Hepatocyte (in vitro differentiated cells): ENCODE data around the gene NOC4L. TPM values are rescaled to one million over a fixed set of nuclear protein-coding genes. Genes with fewer than 3 reads are reported as not detected.
"Not testable (repeated sequence)": the region's sequence is repeated elsewhere in the genome, so short reads cannot be mapped to it uniquely, and the experiment has no call there.

Experiments used
- DNase-seq: peaks from one replicate; pipeline ENCODE4 v3.0.0-alpha.2; 2016; ENCODE audit warnings: low spot score
- H2AFZ ChIP-seq: fragments of 200-600 bp; sonication (generic); 2 replicates; pipeline ENCODE4 v1.6.0; 2016; ENCODE audit warnings: antibody characterized with exemption, mild to moderate bottlenecking
- H3K27ac ChIP-seq: fragments of 200-600 bp; sonication (generic); 2 replicates; pipeline ENCODE4 v1.5.1; 2016; ENCODE audit warnings: mild to moderate bottlenecking
- H3K27me3 ChIP-seq: fragments of 200-600 bp; sonication (generic); 2 replicates; pipeline ENCODE4 v1.6.1; 2016
- H3K36me3 ChIP-seq: fragments of 200-600 bp; sonication (generic); replicated peaks from 2 replicates; pipeline ENCODE4 v1.5.1; 2016; ENCODE audit warnings: low read depth; ENCODE audit not compliant: insufficient read depth
- H3K4me1 ChIP-seq: fragments of 200-600 bp; sonication (generic); 2 replicates; pipeline ENCODE4 v1.5.1; 2016; ENCODE audit warnings: mild to moderate bottlenecking, moderate library complexity; ENCODE audit not compliant: insufficient read depth
- H3K4me2 ChIP-seq: fragments of 200-600 bp; sonication (generic); 2 replicates; pipeline ENCODE4 v1.6.0; 2016
- H3K4me3 ChIP-seq: fragments of 200-600 bp; sonication (generic); 2 replicates; pipeline ENCODE4 v1.5.1; 2016; ENCODE audit warnings: mild to moderate bottlenecking
- H3K79me2 ChIP-seq: fragments of 200-600 bp; sonication (generic); 2 replicates; pipeline ENCODE4 v1.6.0; 2017; ENCODE audit warnings: mild to moderate bottlenecking
- H3K9me2 ChIP-seq: fragments of 200-600 bp; sonication (generic); replicated peaks from 2 replicates; pipeline ENCODE4 v1.6.0; 2017; ENCODE audit warnings: mild to moderate bottlenecking; ENCODE audit not compliant: insufficient read depth
- H3K9me3 ChIP-seq: fragments of 200-600 bp; sonication (generic); 2 replicates; pipeline ENCODE4 v1.5.1; 2016; ENCODE audit warnings: low read depth, mild to moderate bottlenecking
- H4K20me1 ChIP-seq: fragments of 200-600 bp; sonication (generic); 2 replicates; pipeline ENCODE4 v1.6.0; 2016; ENCODE audit warnings: mild to moderate bottlenecking; ENCODE audit not compliant: insufficient read depth, poor library complexity, severe bottlenecking
- CTCF ChIP-seq: fragments of 200-600 bp; sonication (generic); IDR thresholded peaks from 2 replicates; pipeline ENCODE4 v1.5.1; 2016; ENCODE audit warnings: antibody characterized with exemption, mild to moderate bottlenecking; ENCODE audit not compliant: poor library complexity
- EZH2 ChIP-seq: fragments of 200-600 bp; sonication (generic); IDR thresholded peaks from 2 replicates; pipeline ENCODE4 v1.6.1; 2016; ENCODE audit warnings: antibody characterized with exemption, mild to moderate bottlenecking, borderline replicate concordance
- EZH2phosphoT487 ChIP-seq: fragments of 200-600 bp; sonication (generic); IDR thresholded peaks from one replicate; pipeline ENCODE4 v1.6.1; 2018; ENCODE audit warnings: antibody characterized with exemption, mild to moderate bottlenecking, low read depth, moderate library complexity; ENCODE audit not compliant: unreplicated experiment, severe bottlenecking
- WGBS: methylation state at CpG from one replicate; pipeline ENCODE4 v1.1.6; 2016; ENCODE audit warnings: low lambda C conversion rate; ENCODE audit errors: missing lambda C conversion rate; 5-methylcytosine and 5-hydroxymethylcytosine counted together
- polyA plus RNA-seq: library from polyadenylated mRNA; unstranded; fragments of >200 nt; fragmentation: Nextera tagmentation; extraction: Ambion mirVana; gene quantifications from 2 replicates; pipeline ENCODE4 v1.2.1, GENCODE V29; 2016
- total RNA-seq: library from RNA; depleted of rRNA; stranded (reverse); fragments of >200 nt; gene quantifications from 2 replicates; pipeline ENCODE4 v1.2.3, GENCODE V29; 2014

Gene NOC4L
- total and polyA plus RNA-seq, 2 experiments from 2014 or later, result 8.9 to 31.8 TPM

GRCh38 chr12:132148368-132149045 lies 4.2 kb downstream of the NOC4L start:
- Histone ChIP-seq H3K4me3 (no peak overlapping the region), H3K4me2 (no peak overlapping the region), H3K4me1 (peaks cover 5% of the 10 kb centered on the region), H3K9me3 (no peaks in the 10 kb centered on the region), H3K27me3 (no peaks in the 10 kb centered on the region), H3K79me2 (peaks cover 11% of the 10 kb centered on the region), H2AFZ (no peak overlapping the region), H4K20me1 (no peaks in the 10 kb centered on the region), H3K27ac (no peak overlapping the region), H3K36me3 (no peaks in the 10 kb centered on the region), H3K9me2 (no peaks in the 10 kb centered on the region)
- DNase-seq, result no peak
- TF ChIP-seq CTCF, result no peak
- no peak for TF ChIP-seq EZH2
- TF ChIP-seq EZH2phosphoT487, result no peak
- WGBS, result 98% methylated on average over 8 of the region's 41 CpGs

- WGBS, result no CpG with 5 or more reads among the region's 32 CpGs
- H3K27ac ChIP-seq, H3K79me2 ChIP-seq, H4K20me1 ChIP-seq, H2AFZ ChIP-seq, H3K36me3 ChIP-seq, H3K9me3 ChIP-seq, H3K9me2 ChIP-seq, H3K4me1 ChIP-seq, DNase-seq, H3K4me3 ChIP-seq, H3K4me2 ChIP-seq, H3K27me3 ChIP-seq: not testable (repeated sequence)
Observed at GRCh38 chr12:132149526-132149925, 5.3 kb downstream of the NOC4L start.

GRCh38 chr12:132150780-132151144 lies 6.5 kb downstream of the NOC4L start:
- Histone ChIP-seq H2AFZ (no peak overlapping the region), H4K20me1 (no peaks in the 10 kb centered on the region), H3K4me3 (no peak overlapping the region), H3K27me3 (no peaks in the 10 kb centered on the region), H3K4me1 (no peaks in the 10 kb centered on the region), H3K4me2 (no peak overlapping the region), H3K79me2 (no peaks in the 10 kb centered on the region), H3K9me3 (no peaks in the 10 kb centered on the region), H3K36me3 (no peaks in the 10 kb centered on the region), H3K27ac (no peak overlapping the region), H3K9me2 (no peaks in the 10 kb centered on the region)
- WGBS, result 93% methylated on average over 2 of the region's 6 CpGs
- TF ChIP-seq CTCF (no peak), EZH2 (no peak), EZH2phosphoT487 (no peak)
- no peak for DNase-seq

- H3K4me1 ChIP-seq, result no peaks in the 10 kb centered on the region
- no peaks in the 10 kb centered on the region for H3K27me3 ChIP-seq
- H3K36me3 ChIP-seq, result no peaks in the 10 kb centered on the region
- H3K9me2 ChIP-seq, result no peaks in the 10 kb centered on the region
- no peaks in the 10 kb centered on the region for H4K20me1 ChIP-seq
- no peaks in the 10 kb centered on the region for H3K9me3 ChIP-seq
- no peak overlapping the region for H3K27ac ChIP-seq
- TF ChIP-seq CTCF (no peak), EZH2phosphoT487 (no peak), EZH2 (no peak)
- DNase-seq, result no peak
- no peak overlapping the region for H3K4me3 ChIP-seq
- no peaks in the 10 kb centered on the region for H3K79me2 ChIP-seq
- H3K4me2 ChIP-seq, result no peak overlapping the region
- no peak overlapping the region for H2AFZ ChIP-seq
- 95% methylated on average over 34 of the region's 36 CpGs for WGBS
Observed at GRCh38 chr12:132151145-132151765, 7.0 kb downstream of the NOC4L start.
